Neural crest cell (in vitro differentiated cells): ENCODE data around the gene SPTB. TPM values are rescaled to one million over a fixed set of nuclear protein-coding genes. Genes with fewer than 3 reads are reported as not detected.

Experiments used
- DNase-seq: peaks from one replicate; pipeline ENCODE4 v3.0.0; 2021; ENCODE audit warnings: low read depth, mixed read lengths, low spot score
- H3K27ac Mint-ChIP-seq: one replicate; pipeline ENCODE4 v1.8.0; 2021; ENCODE audit warnings: mild to moderate bottlenecking, mixed read lengths; ENCODE audit not compliant: unreplicated experiment
- H3K27me3 Mint-ChIP-seq: 2 replicates; pipeline ENCODE4 v1.8.0; 2021; ENCODE audit warnings: low read depth, mild to moderate bottlenecking, mixed read lengths
- H3K36me3 Mint-ChIP-seq: 2 replicates; pipeline ENCODE4 v1.8.0; 2021; ENCODE audit warnings: low read depth, mild to moderate bottlenecking, mixed read lengths
- H3K4me1 Mint-ChIP-seq: 2 replicates; pipeline ENCODE4 v1.8.0; 2021; ENCODE audit warnings: mixed read lengths
- H3K4me3 Mint-ChIP-seq: one replicate; pipeline ENCODE4 v1.8.0; 2021; ENCODE audit warnings: mild to moderate bottlenecking, mixed read lengths
- H3K9me3 Mint-ChIP-seq: 2 replicates; pipeline ENCODE4 v1.8.0; 2021; ENCODE audit warnings: mixed read lengths
- CTCF ChIP-seq: fragments of 200-600 bp; sonication (generic); conservative IDR thresholded peaks from 2 replicates; pipeline ENCODE4 v1.5.0; 2021; ENCODE audit warnings: antibody characterized with exemption, mild to moderate bottlenecking
- total RNA-seq: library from RNA; stranded (reverse); gene quantifications from 2 replicates; pipeline ENCODE4 v1.2.1, GENCODE V29; 2021

The SPTB gene
- total RNA-seq, 1 donor from 2014 or later, result 0.16 TPM

- no peak for TF ChIP-seq CTCF
- Mint-ChIP-seq H3K4me1 (no peaks in the 10 kb centered on the region), H3K27me3 (no peaks in the 10 kb centered on the region), H3K4me3 (no peak overlapping the region), H3K27ac (no peak overlapping the region), H3K9me3 (no peaks in the 10 kb centered on the region), H3K36me3 (no peaks in the 10 kb centered on the region)
- no peak for DNase-seq
These were observed 43.3 kb upstream of the SPTB start for GRCh38 chr14:64923015-64923414.

GRCh38 chr14:64920465-64920864, 40.8 kb upstream of the SPTB start:
- Mint-ChIP-seq H3K4me1 (peaks cover 9% of the 10 kb centered on the region), H3K4me3 (no peak overlapping the region), H3K27ac (no peak overlapping the region), H3K9me3 (no peaks in the 10 kb centered on the region), H3K27me3 (no peaks in the 10 kb centered on the region), H3K36me3 (no peaks in the 10 kb centered on the region)
- DNase-seq, result no peak
- TF ChIP-seq CTCF, result no peak

- no peaks in the 10 kb centered on the region for H3K36me3 Mint-ChIP-seq
- H3K9me3 Mint-ChIP-seq, result no peaks in the 10 kb centered on the region
- TF ChIP-seq CTCF, result no peak
- H3K27ac Mint-ChIP-seq, result no peak overlapping the region
- DNase-seq, result no peak
- H3K4me1 Mint-ChIP-seq, result peaks cover 17% of the 10 kb centered on the region
- no peak overlapping the region for H3K4me3 Mint-ChIP-seq
- no peaks in the 10 kb centered on the region for H3K27me3 Mint-ChIP-seq
These were observed 39.9 kb upstream of the SPTB start for GRCh38 chr14:64919618-64920017.

GRCh38 chr14:64919215-64919614, 39.5 kb upstream of the SPTB start:
- Mint-ChIP-seq H3K4me1 (peaks cover 18% of the 10 kb centered on the region), H3K36me3 (no peaks in the 10 kb centered on the region), H3K4me3 (no peak overlapping the region), H3K9me3 (no peaks in the 10 kb centered on the region), H3K27ac (no peak overlapping the region), H3K27me3 (peaks cover under 1% of the 10 kb centered on the region)
- TF ChIP-seq CTCF, result no peak
- DNase-seq, result no peak

GRCh38 chr14:64918216-64918615, 38.5 kb upstream of the SPTB start:
- peaks cover 6% of the 10 kb centered on the region for H3K27me3 Mint-ChIP-seq
- no peak overlapping the region for H3K27ac Mint-ChIP-seq
- H3K4me3 Mint-ChIP-seq, result no peak overlapping the region
- H3K9me3 Mint-ChIP-seq, result no peaks in the 10 kb centered on the region
- no peak for DNase-seq
- peaks cover 24% of the 10 kb centered on the region for H3K4me1 Mint-ChIP-seq
- H3K36me3 Mint-ChIP-seq, result no peaks in the 10 kb centered on the region
- no peak for TF ChIP-seq CTCF

GRCh38 chr14:64915797-64916196, 36.1 kb upstream of the SPTB start:
- TF ChIP-seq CTCF, result no peak
- Mint-ChIP-seq H3K4me3 (peak overlapping the region; percentile 84), H3K27ac (no peak overlapping the region), H3K4me1 (peaks cover 24% of the 10 kb centered on the region), H3K36me3 (no peaks in the 10 kb centered on the region), H3K27me3 (peaks cover 22% of the 10 kb centered on the region), H3K9me3 (no peaks in the 10 kb centered on the region)
- no peak for DNase-seq
